ENCODE data around the gene ERICH4. TPM values are rescaled to one million over a fixed set of nuclear protein-coding genes. Genes with fewer than 3 reads are reported as not detected.

The ERICH4 gene
- total and polyA plus RNA-seq, 3 donors from 2014 or later, result 0.61 to 1.8 TPM; not detected in 1

DNA sequence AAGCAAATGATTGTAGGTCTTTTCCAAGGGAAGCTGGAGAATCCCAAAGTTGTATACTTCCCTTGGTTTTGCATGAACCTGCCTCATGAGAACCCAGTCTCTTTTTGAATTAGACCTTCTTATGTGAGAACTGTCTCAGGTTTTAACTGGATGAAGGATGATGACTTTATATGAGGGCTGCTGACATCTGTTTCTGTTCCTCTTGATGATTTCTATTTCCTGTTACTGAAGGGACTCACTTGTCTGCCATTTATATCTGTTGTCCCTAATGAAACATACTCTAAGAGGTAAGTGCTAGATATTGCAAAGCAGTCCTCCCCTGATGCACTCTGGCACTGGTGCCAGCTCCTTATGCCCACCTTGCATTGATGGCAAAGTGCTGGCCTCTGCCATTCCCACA, 33.6 kb downstream of the ERICH4 start:
- intact Hi-C loops (cut with DNase I; ENCODE audit: low total_unique reads), result no loop called here
- no peak for DNase-seq
- TF ChIP-seq POLR2A (IDR thresholded peaks at IDR 0.05), result no peak
- TF ChIP-seq, protein P1, sequence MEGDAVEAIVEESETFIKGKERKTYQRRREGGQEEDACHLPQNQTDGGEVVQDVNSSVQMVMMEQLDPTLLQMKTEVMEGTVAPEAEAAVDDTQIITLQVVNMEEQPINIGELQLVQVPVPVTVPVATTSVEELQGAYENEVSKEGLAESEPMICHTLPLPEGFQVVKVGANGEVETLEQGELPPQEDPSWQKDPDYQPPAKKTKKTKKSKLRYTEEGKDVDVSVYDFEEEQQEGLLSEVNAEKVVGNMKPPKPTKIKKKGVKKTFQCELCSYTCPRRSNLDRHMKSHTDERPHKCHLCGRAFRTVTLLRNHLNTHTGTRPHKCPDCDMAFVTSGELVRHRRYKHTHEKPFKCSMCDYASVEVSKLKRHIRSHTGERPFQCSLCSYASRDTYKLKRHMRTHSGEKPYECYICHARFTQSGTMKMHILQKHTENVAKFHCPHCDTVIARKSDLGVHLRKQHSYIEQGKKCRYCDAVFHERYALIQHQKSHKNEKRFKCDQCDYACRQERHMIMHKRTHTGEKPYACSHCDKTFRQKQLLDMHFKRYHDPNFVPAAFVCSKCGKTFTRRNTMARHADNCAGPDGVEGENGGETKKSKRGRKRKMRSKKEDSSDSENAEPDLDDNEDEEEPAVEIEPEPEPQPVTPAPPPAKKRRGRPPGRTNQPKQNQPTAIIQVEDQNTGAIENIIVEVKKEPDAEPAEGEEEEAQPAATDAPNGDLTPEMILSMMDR (IDR thresholded peaks at IDR 0.05), result no peak
- H3K9me3 ChIP-seq, result no peaks in the 10 kb centered on the region
- no peaks in the 10 kb centered on the region for H3K4me1 ChIP-seq
- H3K27me3 ChIP-seq, result no peaks in the 10 kb centered on the region
- H3K4me3 ChIP-seq, result no peak overlapping the region
- H3K36me3 ChIP-seq (ENCODE audit: low read depth, missing control alignments), result no peaks in the 10 kb centered on the region
- H3K27ac ChIP-seq, result no peak overlapping the region

DNA sequence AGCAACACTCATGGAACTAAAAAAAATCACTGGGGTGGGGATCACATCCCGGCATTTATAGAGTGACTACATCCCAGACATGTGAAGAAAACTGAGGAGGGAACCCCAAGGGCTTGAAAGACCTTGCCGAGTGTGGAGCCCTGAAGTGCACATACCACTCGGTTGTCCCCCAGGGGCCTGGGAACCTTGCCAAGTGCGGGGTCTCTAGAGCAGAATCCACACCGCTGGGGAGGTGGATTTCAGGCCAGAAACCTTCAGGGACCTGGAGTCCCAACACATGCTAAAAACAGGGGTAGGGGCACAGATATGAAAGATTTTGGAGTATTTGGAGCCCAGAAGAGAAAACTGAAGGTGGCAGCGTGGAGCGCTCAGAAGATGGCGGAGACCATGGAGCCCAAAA, 35.2 kb downstream of the ERICH4 start:
- Histone ChIP-seq H3K4me3 (peak overlapping the region in 1 of 2 donors; percentile 1), H3K4me1 (no peaks in the 10 kb centered on the region), H3K27me3 (no peaks in the 10 kb centered on the region), H3K27ac (peak overlapping the region in 1 of 2 donors; percentile 21), H3K9me3 (no peaks in the 10 kb centered on the region), H3K36me3 (ENCODE audit: low read depth, missing control alignments) (no peaks in the 10 kb centered on the region)
- intact Hi-C loops (cut with DNase I; ENCODE audit: low total_unique reads), result no loop called here
- 57 to 77% methylated on average over 7 to 8 of the region's 8 CpGs for WGBS, 2 donors
- no peak for DNase-seq
- TF ChIP-seq, protein P1 (IDR thresholded peaks at IDR 0.05), result no peak
- TF ChIP-seq POLR2A (IDR thresholded peaks at IDR 0.05), result no peak

DNA sequence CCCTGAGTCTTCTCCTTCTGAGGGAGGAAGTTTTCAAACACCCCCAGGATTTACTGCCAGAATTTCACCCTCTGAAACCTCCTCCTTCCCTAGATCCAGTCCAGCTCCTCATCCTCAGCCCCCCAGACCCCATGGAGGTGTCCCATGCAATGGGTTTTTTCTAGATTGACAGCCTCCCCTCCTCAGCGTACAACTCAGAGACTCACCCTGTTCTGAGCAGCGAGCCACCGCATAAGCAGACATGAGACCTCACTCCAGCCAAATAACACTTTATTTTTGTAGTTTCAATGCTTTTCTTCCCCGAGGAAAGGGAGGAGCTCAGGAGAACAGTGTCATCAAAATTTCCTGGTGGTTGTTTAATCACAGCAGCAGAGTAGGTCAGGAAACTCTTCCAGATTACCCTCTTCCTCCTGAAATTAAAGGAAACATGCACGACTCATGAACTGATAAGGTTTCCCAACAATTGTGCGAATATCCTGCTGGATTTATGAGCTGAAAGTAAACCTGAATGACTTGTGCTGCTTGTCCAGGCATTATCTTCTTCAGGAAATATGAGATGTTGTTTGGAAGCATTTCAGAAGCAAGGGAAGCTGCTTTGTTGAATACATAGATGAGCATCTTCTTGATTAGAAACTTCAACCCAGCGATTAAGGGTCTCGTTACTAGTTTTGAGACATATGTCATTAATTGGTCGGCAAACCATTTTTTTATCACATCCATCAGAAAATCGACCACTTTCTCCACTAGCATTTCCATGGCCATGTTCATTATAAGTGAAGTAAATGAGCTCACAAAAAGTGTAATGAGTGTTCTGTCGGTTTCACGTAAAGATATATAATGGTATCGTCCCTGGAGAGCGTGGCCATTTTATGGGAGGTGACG, 36.2 kb downstream of the ERICH4 start:
- WGBS, 2 donors, result 34 to 50% methylated on average over 15 of the region's 15 CpGs

DNA sequence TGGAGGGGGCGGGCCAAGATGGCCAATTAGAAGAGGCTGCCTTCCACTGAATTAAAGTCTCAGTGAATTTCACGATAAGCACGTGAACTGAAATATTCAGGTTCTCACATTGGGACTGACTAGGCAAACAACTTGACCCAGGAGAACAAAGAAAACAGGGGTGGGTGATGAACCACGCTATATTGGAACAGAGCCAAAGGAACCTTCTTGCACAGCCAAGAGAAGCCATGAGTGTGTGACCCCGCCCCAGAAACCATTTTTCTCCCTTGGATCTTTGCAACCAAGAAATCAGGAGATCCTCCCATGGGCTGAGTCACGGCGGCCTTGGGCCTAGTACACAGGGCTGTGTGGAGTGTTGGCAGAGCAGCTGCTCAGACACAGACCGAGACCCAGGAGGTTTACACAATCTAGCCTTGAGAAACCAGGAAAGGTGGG, 36.8 kb downstream of the ERICH4 start:
- Histone ChIP-seq H3K4me3 (peak overlapping the region in 1 of 2 donors; percentile 1), H3K27me3 (no peaks in the 10 kb centered on the region), H3K36me3 (ENCODE audit: low read depth, missing control alignments) (no peaks in the 10 kb centered on the region), H3K4me1 (no peaks in the 10 kb centered on the region), H3K27ac (peak overlapping the region in 1 of 2 donors; percentile 58), H3K9me3 (no peaks in the 10 kb centered on the region)
- intact Hi-C loops (cut with DNase I; ENCODE audit: low total_unique reads), result no loop called here
- WGBS, 2 donors, result 37 to 41% methylated on average over 6 to 8 of the region's 8 CpGs
- peak; percentile 62 for DNase-seq
- TF ChIP-seq, protein P1 (IDR thresholded peaks at IDR 0.05), result no peak
- TF ChIP-seq POLR2A (IDR thresholded peaks at IDR 0.05), result no peak

More for the DNA sequence above, 36.2 kb downstream of the ERICH4 start:
- H3K27me3 ChIP-seq, result no peaks in the 10 kb centered on the region
- no peaks in the 10 kb centered on the region for H3K4me1 ChIP-seq
- H3K36me3 ChIP-seq (ENCODE audit: low read depth, missing control alignments), result no peaks in the 10 kb centered on the region
- intact Hi-C loops (cut with DNase I; ENCODE audit: low total_unique reads), result no loop called here
- no peaks in the 10 kb centered on the region for H3K9me3 ChIP-seq
- no peak for TF ChIP-seq POLR2A (IDR thresholded peaks at IDR 0.05)
- TF ChIP-seq, protein P1 (IDR thresholded peaks at IDR 0.05), result no peak
- peak overlapping the region; percentile 21 to 58 for H3K27ac ChIP-seq
- DNase-seq, result no peak
- peak overlapping the region in 1 of 2 donors; percentile 1 for H3K4me3 ChIP-seq
